OCI-LY1 (cell line): Measurements from ENCODE around the gene KXD1.

ENCODE experiments used
- EZH2 ChIP-seq: fragments of 200-600 bp; sonication (generic), shearing (Covaris generic); IDR thresholded peaks from 2 replicates; pipeline ENCODE4 v1.8.0; 2017; ENCODE audit warnings: borderline replicate concordance, mixed run types, mild to moderate bottlenecking, antibody characterized with exemption, low read length, moderate library complexity, mixed read lengths
- TF ChIP-seq, protein P1 (sequence below): fragments of 200-600 bp; sonication (generic), shearing (Covaris generic); IDR thresholded peaks from 2 replicates; pipeline ENCODE4 v1.5.1; 2017; ENCODE audit warnings: mild to moderate bottlenecking, antibody characterized with exemption, low read length, moderate library complexity, mixed read lengths

DNA sequence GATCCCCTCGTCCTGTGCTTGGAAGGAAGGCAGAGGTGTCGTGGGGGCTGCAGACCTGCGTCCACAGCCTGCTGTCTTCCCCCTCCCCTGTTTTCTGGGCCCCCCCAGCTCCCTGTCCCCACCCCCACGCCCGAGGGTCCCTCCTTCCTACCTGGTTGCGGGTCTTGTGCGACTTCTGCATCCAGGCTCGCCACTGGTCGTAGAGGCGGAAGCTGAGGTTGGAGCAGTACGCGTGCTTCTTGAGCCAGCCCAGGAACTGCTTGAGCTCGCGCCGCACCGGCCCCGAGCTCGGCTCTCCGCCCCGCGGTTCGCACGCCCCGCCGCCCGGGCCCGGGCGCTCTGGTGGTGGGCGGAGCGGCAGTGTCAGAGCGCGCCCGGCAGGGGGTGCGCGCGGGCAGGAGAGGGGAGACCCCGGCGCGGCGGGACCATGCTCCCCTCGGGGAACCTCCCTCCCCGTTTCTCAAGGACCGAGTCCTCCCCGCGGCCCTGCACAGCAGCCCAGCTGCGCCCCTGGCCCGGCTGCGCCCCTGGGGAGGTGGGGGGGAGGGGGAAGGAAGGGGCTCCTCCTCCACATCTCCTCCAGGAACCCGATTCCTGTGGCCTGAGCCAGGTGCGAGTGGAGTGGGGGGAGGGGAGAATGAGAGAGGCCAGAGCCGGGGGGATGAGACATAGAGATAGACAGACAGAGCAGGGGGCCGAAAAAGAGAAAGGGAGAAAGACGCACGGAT lies 36.6 kb downstream of the KXD1 start:
- TF ChIP-seq, protein P1, sequence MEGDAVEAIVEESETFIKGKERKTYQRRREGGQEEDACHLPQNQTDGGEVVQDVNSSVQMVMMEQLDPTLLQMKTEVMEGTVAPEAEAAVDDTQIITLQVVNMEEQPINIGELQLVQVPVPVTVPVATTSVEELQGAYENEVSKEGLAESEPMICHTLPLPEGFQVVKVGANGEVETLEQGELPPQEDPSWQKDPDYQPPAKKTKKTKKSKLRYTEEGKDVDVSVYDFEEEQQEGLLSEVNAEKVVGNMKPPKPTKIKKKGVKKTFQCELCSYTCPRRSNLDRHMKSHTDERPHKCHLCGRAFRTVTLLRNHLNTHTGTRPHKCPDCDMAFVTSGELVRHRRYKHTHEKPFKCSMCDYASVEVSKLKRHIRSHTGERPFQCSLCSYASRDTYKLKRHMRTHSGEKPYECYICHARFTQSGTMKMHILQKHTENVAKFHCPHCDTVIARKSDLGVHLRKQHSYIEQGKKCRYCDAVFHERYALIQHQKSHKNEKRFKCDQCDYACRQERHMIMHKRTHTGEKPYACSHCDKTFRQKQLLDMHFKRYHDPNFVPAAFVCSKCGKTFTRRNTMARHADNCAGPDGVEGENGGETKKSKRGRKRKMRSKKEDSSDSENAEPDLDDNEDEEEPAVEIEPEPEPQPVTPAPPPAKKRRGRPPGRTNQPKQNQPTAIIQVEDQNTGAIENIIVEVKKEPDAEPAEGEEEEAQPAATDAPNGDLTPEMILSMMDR: peak; percentile 83
- TF ChIP-seq EZH2: no peak
